ENCODE measurements around the gene PCK2.

- TF ChIP-seq, protein P1, sequence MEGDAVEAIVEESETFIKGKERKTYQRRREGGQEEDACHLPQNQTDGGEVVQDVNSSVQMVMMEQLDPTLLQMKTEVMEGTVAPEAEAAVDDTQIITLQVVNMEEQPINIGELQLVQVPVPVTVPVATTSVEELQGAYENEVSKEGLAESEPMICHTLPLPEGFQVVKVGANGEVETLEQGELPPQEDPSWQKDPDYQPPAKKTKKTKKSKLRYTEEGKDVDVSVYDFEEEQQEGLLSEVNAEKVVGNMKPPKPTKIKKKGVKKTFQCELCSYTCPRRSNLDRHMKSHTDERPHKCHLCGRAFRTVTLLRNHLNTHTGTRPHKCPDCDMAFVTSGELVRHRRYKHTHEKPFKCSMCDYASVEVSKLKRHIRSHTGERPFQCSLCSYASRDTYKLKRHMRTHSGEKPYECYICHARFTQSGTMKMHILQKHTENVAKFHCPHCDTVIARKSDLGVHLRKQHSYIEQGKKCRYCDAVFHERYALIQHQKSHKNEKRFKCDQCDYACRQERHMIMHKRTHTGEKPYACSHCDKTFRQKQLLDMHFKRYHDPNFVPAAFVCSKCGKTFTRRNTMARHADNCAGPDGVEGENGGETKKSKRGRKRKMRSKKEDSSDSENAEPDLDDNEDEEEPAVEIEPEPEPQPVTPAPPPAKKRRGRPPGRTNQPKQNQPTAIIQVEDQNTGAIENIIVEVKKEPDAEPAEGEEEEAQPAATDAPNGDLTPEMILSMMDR (IDR thresholded peaks at IDR 0.05; ENCODE audit: low read depth, low read length): no peak
- no peak for TF ChIP-seq POLR2A (IDR thresholded peaks at IDR 0.05; ENCODE audit: extremely low read depth, insufficient read length)
- TF ChIP-seq MAX (IDR thresholded peaks at IDR 0.05; ENCODE audit: low read depth, low read length): no peak
Observed at GRCh38 chr14:24094841-24095270, 745 bp downstream of the PCK2 start.
